GM19328 (cell line): Measurements from ENCODE around the gene PHGDH.
"Not testable (repeated sequence)": the region's sequence is repeated elsewhere in the genome, so short reads cannot be mapped to it uniquely, and the experiment has no call there.

Experiments
- ATAC-seq: cut with Tn5 transposase; IDR thresholded peaks from one replicate; pipeline ENCODE4 v1.9.1; 2021; ENCODE audit warnings: mild to moderate bottlenecking, moderate library complexity; ENCODE audit not compliant: unreplicated experiment

PHGDH gene

DNA sequence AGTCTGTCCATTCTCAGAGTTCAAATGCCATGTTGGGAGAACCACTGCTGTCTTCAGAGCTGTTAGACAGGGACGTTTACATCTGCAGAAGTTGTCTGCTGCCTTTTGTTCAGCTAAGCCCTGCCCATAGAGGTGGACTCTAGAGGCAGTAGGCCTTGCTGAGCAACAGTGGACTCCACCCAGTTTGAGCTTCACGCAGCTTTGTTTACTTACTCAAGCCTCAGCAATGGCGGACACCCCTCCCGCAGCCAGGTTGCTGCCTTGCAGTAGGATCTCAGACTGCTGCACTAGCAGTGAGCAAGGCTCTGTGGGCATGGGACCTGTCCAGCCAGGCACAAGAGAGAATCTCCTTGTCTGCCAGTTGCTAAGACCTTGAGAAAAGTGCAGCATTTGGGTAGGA lies 14.9 kb upstream of the PHGDH start:
- ATAC-seq, result not testable (repeated sequence)

DNA sequence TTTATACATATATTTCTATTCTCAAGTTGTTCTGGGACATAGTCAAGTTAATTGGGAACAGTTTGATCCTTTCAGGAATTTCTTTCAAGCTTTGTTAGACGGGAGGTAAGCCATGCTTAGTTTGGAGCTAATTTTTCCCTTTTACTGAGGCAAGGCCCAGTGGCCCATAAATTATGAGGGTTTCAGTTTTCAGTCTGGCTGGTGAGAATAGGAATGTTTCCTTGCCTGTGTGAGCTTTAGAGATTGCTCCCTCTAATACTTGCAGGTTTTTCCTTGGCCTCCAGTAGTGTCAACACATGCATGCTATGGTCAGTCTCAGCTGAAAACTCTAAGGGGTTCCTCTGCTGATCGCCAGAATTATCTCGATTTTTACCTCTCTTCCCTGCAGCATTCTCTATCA lies 14.1 kb upstream of the PHGDH start:
- no peak for ATAC-seq

DNA sequence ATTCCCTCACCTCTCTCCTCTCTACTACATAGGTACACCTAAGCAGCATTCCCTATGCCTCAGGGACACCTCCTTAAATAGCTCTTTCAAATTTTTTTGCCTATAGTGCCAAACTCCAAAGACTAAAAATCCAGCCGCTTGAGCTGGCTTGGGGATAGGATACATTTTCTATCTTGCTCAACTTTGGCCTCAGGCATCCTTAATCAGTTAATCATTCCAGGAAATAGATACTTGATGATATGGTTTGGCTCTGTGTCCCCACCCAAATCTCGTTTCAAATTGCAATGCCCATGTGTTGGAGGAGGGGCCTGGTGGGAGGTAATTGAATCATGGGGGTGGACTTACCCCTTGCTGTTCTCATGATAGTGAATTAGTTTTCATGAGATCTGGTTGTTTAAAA lies 11.4 kb upstream of the PHGDH start:
- ATAC-seq, result no peak

DNA sequence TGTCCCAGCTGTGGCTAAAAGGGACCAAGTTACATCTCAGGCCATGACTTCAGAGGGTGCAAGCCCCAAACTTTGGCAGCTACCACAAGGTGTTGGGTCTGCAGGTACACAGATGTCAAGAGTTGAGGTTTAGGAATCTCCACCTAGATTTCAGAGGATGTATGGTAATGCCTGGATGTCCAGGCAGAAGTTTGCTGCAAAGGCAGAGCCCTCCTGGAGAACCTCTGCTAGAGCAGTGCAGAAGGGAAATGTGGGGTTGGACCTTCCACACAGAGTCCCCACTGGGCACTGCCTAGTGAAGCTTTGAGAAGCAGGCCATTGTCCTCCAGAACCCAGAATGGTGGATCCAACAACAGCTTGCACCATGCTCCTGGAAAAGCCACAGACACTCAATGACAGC lies 10.1 kb upstream of the PHGDH start:
- no peak for ATAC-seq

DNA sequence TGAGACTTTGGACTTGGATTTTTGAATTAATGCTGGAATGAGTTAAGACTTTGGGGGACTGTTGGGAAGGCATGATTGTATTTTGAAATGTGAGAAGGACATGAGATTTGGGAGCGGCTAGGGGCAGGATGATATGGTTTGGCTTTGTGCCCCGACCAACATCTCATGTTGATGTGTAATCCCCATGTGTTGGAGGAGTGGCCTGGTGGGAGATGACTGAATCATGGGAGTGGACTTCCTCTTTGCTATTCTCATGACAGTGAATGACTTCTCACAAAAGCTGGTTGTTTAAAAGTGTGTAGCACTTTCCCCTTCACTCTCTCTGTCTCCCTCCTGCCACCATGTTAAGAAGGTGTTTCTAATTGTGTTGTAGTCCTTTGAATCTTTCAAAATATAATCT lies 9.3 kb upstream of the PHGDH start:
- ATAC-seq, result no peak

DNA sequence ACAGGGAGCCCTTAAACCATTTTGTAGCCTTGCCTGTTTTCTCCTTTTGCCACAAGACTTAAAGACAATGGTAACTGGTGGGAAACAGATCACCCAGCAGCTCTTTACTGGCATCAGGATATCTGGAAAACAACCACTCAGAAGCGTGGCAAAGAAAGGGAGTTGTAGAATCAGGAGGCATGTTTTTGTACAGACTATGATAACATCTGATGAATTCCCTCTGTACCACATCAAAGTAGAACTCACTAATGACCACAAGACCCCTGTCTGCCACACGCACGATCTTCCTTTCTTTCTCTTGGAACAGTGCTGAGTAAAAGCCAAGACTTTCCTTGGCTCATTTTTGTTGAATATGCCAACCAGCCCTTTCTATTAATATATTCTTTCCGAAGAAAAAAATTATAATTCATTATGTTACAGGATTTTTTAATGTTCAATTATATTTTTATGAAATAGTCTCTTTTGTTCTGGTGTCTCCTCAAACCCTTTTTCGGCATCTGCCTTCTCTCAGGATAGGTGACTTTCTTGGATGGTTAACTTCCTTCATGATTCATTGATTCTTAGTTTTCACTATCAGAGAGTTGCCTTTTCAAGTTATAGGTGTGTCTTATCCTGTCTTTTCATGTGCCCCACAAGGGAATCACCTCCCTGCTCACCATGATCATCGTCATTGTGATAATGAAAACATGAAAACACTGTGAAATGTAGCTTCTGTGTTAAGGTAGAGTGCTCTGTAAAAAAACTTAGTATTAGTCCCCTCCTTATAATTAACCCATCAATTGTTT lies 7.9 kb upstream of the PHGDH start:
- no peak for ATAC-seq

DNA sequence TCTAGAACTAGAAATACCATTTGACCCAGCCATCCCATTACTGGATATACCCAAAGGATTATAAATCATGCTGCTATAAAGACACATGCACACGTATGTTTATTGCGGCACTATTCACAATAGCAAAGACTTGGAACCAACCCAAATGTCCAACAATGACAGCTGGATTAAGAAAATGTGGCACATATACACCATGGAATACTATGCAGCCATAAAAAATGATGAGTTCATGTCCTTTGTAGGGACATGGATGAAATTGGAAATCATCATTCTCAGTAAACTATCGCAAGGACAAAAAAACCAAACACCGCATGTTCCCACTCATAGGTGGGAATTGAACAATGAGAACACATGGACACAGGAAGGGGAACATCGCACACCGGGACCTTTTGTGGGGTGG lies 5.1 kb upstream of the PHGDH start:
- ATAC-seq, result not testable (repeated sequence)

DNA sequence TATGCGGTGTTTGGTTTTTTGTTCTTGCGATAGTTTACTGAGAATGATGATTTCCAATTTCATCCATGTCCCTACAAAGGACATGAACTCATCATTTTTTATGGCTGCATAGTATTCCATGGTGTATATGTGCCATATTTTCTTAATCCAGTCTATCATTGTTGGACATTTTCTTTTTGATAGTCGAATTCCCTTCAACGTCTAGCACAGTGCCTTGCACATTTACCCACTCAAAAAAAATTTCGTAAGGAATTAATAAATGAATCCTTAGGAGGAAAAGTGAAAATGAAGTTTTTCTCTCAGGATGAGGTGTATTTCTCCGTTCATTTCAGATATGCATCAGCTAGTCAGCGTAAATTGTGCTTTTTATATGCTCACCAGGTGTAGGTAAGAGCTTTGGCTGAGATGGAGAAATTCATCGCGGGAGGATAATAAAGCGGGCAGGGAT lies 354 bp upstream of the PHGDH start:
- ATAC-seq, result not testable (repeated sequence)

DNA sequence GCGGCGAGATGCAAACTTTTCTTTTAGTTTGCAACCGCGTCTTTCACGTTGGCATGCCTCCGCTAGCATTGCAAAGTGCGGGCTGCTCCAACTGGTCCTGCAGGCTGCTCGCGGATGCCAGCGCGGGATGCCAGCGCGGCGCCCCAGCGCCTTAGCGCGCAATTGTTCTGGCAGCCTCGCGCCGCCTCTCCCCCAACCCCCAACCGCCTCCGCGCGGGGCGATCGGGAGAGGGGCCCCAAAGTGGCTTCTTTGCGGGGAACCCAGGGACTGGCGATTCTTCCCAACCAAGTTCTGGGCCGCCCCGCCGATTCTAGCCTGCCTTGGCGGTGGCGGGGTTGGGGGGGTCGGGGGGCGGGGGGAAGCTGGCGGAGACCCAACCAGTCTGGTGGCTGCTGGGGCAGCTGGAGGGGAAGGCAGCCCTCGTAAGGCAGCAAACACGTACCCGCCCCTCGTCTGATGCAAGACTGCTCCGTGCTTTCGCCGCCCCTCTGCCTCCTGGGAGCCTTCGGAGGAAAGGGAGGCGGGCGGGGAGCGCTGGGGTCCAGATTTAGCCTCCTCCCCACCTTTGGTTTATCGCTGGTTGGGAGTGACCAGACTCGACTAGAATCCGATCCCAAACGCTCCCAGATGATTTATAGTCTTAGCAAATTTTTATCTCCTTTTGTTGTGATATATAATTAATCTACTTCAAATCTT lies 756 bp downstream of the PHGDH start:
- ATAC-seq, result peak; percentile 14

DNA sequence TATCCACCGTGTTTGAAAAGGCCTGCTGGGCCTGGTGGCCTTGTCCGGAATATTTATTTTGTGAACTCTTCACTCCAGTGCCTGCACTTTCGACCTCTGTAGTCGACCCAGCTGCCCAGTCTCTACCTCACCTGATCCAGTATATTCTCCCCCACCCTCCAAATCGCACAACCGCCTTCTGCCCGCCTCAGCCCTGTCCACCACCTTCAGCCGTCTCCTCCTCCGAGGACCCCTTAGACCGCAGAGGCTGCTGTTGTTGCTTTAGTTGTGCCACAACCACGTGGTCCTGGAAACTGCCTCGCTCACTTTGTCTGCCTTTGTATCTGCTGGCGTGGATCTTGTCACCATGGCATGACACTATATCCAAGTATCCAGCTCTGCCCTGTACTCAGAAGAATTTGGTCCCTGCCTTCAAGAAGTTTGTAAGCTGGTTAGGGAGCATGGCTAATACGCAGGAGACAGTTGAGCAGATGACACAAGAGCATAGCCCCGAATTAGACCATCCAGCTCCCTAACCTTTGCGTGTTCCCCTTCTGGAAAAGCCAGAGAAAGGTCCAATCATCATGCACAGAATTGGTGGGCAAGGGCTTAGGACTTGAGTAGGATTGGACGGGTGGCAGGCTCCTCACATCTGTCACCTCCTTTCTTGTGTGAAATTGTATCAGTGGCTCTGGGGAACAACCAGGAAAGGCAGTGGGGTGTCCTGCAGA lies 1.5 kb downstream of the PHGDH start:
- no peak for ATAC-seq

DNA sequence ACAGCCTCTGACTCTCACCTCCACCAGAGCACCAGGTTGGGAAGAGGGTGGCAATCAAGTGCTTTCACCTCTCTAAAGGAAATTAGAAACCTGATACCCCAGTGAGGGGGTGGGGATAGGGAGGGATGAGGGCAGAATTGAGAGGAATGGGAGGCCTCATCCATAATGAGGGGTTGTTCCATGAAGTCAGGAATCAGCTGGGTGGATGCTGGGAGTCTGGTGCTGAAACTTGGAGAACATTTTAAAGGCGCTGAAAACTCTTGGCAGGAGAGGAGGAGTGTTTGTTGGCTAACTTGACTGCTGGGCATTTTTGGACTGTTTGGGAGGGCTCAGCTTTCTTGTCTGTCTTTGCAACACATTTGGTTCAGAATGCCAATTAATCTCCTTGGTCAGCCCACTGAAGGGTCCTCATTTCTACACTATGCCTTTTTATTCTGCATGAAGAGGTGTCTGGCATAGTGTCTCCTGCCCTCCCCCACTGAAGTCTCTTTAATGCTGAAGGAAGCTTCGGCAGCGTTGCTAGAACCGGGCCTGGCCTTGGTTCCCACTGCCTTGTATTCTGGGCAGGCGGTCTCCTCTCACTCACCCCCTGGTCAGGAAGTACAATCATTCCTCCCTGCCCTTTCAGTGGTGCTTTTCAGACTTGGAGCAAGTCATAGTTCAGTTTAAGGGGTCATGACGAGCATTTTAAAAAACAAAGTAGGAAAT lies 2.2 kb downstream of the PHGDH start:
- ATAC-seq, result no peak

DNA sequence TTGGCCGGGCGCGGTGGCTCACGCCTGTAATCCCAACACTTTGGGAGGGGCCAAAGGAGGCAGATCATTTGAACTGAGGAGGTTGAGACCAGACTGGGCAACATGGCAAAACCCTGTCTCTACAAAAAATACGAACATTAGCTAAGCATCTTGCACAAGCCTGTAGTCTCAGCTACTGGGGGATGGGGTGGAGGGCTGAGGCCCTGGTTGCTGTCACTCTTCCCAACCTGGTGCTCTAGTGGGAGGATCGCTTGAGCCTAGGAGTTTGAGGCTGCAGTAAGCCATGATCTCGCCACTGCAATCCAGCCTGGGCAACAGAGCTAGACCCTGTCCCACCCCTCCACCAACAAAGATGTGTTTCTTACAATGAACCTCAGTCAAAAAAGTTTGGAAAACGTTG lies 2.8 kb downstream of the PHGDH start:
- ATAC-seq, result no peak

DNA sequence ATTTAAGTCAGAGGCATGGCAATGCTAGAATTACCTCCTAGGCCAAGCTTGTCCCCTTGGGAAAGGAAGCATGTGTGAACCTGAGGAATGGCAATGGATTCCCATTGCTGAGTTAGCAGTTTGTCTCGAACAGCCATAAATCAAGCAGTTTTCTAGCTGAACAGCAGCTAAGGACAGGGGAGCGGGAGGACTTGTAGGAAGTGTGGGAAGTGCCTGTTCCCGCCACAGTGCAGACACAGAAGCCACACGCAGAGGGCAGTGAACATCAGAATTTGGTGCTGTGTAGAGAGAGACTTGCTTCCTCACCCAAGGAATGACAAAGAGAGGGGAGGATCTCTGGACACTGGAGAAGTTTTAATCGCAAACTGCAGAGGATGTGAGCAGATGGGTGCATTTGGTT lies 3.8 kb downstream of the PHGDH start:
- ATAC-seq, result no peak

DNA sequence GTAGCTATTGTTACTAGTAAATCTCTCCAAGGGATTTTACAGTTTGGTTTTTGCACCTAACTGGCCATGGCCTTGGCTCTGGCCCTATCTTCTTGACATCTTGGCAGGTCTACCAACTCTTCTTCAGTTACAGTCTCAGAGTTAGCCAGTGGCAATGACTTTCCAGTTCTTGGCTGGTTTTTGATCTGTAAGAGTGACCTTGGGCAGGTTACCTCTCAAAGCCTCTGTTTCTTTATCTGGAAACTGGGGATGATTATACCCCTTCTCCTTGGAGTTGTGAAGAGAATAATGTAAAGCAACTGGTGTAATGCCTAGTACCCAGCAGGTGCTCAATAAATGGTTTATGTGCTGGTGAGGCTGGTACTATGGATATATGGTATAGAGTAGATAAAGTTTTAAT lies 6.7 kb downstream of the PHGDH start:
- no peak for ATAC-seq

DNA sequence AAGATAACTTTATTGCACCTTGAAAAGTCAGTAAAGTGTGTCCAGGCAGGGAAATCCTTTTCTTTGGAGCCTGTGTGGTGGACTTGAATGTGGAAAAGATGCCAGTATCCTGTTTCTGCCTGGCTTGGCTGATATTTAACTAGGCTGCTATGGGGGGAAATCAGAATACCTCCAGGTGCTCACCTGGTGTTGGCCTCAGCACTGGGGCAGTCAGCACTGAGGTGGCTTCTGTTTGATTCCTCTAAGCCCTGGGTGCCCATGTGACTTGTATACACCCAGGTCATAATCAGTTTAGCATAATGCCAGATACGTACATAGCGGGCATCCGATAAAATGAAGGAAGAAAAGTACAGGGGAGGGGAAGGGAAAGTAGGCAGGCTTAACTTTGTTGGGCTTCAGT lies 7.2 kb downstream of the PHGDH start:
- ATAC-seq, result no peak

DNA sequence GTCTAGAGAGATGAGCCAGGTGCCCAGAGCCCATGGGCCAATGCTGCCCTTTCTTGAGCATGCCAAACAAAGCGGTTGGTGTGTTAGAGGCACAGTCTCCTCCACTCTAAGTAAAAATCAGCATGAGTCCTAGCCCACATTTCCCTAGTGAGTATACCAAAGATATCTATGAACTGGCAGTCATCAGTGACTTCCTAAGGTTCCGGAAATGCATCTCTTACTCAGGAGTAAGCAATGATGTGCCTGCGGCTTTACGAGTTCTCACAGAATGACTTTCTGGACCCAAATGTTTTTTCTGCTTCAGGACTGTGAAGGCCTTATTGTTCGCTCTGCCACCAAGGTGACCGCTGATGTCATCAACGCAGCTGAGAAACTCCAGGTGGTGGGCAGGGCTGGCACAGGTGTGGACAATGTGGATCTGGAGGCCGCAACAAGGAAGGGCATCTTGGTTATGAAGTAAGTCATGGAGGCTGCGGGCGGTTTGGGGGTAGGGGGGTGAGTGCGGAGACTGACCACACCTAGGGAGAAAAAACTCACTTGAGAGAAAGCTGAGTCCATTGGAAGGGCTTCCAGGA lies 9.2 kb downstream of the PHGDH start:
- ATAC-seq, result no peak

DNA sequence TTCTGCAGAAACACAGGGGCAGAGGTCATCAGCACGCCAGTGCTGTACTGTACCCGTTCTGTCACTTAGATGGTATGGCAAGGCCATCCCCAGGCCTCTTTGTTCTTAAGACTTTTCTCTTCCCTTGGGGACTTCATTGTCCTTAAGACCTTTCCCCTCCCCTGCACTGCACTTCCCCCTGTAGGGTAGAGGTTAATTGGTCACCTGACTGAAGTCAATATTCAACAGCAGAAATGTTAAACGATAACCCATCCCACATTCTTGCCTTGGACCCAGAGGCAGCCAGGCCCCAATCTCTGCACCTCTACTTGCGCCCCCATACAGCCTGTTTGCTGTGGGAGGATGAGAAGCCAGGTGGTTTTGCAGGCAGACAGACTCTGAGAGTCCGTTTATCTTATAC lies 10.2 kb downstream of the PHGDH start:
- no peak for ATAC-seq

DNA sequence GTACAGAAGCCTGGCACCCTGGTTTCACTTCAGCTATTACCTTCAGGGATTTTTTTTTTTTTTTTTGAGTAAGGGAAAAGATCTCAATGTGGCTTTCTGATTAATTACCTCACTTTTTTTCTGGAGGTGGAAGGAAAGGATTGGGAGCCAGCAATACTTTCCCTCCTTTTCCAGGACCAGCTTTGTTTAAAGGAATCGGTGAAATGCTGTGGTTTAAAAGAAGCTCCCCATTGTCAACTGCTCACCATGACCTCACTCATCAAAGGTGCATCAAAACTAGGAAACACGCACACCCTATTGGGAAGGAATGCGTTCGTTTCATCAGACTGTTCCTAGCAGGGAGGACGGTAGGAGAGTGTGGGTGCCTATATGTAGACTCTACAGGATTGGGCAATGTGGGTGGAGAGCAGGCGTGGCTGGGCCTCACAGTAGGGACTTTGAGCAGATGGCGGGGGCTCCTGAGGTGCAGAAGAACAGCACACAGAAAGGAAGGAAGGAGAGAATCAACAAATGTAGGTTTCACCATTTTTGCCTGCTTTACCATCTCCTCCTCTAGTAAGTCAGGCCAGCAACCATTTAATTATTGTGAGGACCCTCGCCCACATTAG lies 13.0 kb downstream of the PHGDH start:
- ATAC-seq, result no peak

DNA sequence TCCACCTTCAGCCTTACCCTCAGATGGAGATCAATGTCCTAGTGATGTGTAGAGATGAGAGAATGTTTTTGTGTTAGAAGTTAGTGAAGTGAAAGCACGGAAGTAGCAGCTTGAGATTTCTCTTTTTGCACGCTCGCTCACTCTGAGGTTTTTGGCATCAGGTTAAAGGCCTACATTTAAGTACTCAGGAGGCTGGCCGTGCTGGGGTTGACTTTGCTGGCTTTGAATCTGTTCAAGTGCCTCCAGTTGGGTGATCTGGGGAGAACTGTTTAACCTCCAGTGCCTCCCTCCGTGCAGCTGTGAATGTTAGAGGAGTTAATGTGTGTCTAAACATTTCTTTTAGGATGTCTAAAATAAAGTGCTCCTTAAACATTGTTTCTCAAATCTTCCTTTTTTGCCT lies 13.9 kb downstream of the PHGDH start:
- no peak for ATAC-seq

DNA sequence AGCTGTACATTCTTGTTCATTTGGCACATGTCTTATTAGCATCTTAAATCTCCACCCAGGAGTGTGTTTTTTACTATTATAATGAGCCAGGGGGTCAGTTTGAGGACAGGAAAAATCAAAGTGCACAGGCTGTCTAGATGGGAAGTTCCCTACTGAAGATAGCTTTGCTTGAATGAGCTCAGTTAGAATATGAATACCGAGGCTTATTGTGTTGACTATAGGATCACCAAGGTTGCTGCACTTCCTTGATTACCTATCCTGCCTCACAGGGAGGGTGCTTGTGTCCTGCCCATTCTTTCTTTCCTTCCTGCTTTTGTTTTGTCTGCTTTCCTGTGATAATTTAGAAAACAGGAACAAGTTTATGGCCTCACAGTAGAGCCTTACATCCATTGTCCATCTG lies 16.3 kb downstream of the PHGDH start:
- ATAC-seq, result no peak

DNA sequence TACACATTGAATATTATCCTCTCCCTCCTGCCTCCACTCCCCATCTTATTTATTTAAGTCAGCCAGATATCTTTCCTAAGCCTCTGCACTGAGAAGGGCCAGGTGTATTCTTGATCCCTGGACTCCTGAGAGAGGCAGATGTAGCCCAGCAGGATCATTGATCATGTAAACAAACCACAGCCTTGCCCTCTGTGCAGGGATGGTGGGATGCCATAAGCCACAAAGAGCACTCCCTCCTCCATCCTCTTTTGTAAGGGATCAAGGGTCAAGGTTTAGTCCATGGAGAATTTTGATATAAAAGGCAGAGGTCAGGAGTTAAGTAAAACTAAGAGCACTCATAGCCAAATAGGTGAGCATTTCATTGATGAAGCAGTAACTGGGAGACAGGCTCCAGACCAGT lies 17.3 kb downstream of the PHGDH start:
- ATAC-seq, result no peak
